WTC11 (cell line): ENCODE results near the gene DGCR2.

Source experiments
- JUN ChIP-seq: sonication (generic); formaldehyde crosslinking; IDR thresholded peaks from 2 replicates; pipeline ENCODE4 v1.8.0; 2023; ENCODE audit warnings: mild to moderate bottlenecking, missing genetic modification reagents
- NR1H2 ChIP-seq: sonication (generic); formaldehyde crosslinking; IDR thresholded peaks from 2 replicates; pipeline ENCODE4 v1.9.0; 2021; ENCODE audit warnings: mild to moderate bottlenecking, moderate library complexity, missing genetic modification reagents
- ZNF138 ChIP-seq: sonication (generic); formaldehyde crosslinking; conservative IDR thresholded peaks from 2 replicates; pipeline ENCODE4 v1.8.1; 2022; ENCODE audit warnings: mild to moderate bottlenecking, moderate library complexity, missing genetic modification reagents
- TF ChIP-seq, protein P1 (sequence below): fragments of 200-600 bp; IDR thresholded peaks from 2 replicates; pipeline ENCODE4 v1.8.0; 2022; ENCODE audit warnings: antibody characterized with exemption
- TF ChIP-seq, protein P2 (sequence below): sonication (generic); formaldehyde crosslinking; IDR thresholded peaks from 2 replicates; pipeline ENCODE4 v1.8.0; 2022; ENCODE audit warnings: mild to moderate bottlenecking, missing genetic modification reagents
- TF ChIP-seq, protein P3 (sequence below): sonication (generic); formaldehyde crosslinking; IDR thresholded peaks from 2 replicates; pipeline ENCODE4 v1.8.1; 2023; ENCODE audit warnings: mild to moderate bottlenecking, missing genetic modification reagents
- TF ChIP-seq, protein P4 (sequence below): sonication (generic); formaldehyde crosslinking; IDR thresholded peaks from 2 replicates; pipeline ENCODE4 v1.8.1; 2023; ENCODE audit warnings: mild to moderate bottlenecking, missing genetic modification reagents, moderate library complexity

DNA sequence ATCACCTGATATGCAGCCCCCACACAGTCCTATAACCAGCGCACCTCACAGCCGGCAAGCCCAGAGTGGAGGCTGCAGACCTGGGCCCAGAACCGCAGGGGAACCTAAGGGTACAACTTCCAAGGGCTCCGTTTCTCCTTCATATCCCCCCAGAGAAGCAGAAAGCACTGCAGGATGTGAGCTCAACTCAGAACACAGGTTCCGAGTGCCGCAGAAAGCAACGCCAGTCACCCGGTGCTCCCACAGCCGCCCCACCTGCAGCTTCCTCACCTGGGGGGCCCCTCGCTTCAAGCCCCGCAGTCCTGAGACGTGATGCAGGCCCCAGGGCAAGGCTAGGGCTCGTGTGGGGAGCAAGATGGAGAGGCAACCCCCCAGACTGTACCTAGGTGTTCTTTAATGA is 11.3 kb upstream of the DGCR2 start:
- TF ChIP-seq, protein P1, sequence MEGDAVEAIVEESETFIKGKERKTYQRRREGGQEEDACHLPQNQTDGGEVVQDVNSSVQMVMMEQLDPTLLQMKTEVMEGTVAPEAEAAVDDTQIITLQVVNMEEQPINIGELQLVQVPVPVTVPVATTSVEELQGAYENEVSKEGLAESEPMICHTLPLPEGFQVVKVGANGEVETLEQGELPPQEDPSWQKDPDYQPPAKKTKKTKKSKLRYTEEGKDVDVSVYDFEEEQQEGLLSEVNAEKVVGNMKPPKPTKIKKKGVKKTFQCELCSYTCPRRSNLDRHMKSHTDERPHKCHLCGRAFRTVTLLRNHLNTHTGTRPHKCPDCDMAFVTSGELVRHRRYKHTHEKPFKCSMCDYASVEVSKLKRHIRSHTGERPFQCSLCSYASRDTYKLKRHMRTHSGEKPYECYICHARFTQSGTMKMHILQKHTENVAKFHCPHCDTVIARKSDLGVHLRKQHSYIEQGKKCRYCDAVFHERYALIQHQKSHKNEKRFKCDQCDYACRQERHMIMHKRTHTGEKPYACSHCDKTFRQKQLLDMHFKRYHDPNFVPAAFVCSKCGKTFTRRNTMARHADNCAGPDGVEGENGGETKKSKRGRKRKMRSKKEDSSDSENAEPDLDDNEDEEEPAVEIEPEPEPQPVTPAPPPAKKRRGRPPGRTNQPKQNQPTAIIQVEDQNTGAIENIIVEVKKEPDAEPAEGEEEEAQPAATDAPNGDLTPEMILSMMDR, result no peak
- TF ChIP-seq ZNF138 (no peak), NR1H2 (CRISPR knock-in tag) (no peak), JUN (CRISPR knock-in tag) (no peak)
- TF ChIP-seq, protein P2, sequence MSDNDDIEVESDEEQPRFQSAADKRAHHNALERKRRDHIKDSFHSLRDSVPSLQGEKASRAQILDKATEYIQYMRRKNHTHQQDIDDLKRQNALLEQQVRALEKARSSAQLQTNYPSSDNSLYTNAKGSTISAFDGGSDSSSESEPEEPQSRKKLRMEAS (CRISPR knock-in tag), result no peak
- TF ChIP-seq, protein P3, sequence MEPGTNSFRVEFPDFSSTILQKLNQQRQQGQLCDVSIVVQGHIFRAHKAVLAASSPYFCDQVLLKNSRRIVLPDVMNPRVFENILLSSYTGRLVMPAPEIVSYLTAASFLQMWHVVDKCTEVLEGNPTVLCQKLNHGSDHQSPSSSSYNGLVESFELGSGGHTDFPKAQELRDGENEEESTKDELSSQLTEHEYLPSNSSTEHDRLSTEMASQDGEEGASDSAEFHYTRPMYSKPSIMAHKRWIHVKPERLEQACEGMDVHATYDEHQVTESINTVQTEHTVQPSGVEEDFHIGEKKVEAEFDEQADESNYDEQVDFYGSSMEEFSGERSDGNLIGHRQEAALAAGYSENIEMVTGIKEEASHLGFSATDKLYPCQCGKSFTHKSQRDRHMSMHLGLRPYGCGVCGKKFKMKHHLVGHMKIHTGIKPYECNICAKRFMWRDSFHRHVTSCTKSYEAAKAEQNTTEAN (CRISPR knock-in tag), result no peak
- TF ChIP-seq, protein P4, sequence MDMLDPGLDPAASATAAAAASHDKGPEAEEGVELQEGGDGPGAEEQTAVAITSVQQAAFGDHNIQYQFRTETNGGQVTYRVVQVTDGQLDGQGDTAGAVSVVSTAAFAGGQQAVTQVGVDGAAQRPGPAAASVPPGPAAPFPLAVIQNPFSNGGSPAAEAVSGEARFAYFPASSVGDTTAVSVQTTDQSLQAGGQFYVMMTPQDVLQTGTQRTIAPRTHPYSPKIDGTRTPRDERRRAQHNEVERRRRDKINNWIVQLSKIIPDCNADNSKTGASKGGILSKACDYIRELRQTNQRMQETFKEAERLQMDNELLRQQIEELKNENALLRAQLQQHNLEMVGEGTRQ, result no peak
